HG03159 (cell line): ENCODE measurements around the gene ROPN1L.
A peak's percentile ranks its signal among the peaks of the same experiment; 100 is the strongest.
"Not testable (repeated sequence)": the region's sequence is repeated elsewhere in the genome, so short reads cannot be mapped to it uniquely, and the experiment has no call there.

ENCODE experiments used
- ATAC-seq: cut with Tn5 transposase; IDR thresholded peaks from one replicate; pipeline ENCODE4 v1.9.1; 2021; ENCODE audit warnings: mild to moderate bottlenecking, moderate library complexity; ENCODE audit not compliant: unreplicated experiment

ROPN1L gene

DNA sequence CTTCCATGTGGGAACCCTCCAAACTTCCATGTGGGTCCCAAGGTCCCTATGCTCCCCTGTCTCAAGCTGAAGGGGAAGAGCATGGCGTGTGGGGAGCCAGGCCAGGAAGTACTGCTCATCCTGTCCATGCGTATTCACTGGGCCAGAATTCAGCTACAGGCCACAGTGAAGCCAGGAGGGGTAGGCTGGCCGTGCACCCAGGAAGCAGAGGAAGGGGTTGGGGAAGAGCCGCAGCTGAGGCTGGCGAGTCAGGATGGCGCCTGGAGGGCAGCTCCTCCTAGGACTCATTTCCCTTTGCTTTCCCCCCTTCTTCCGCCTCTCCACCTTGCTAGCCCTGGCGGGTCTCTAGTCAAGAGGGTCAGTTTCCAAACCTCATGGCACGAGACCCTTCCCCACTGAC is 57.4 kb downstream of the ROPN1L start:
- no peak for ATAC-seq

- no peak for ATAC-seq
These were observed 58.1 kb downstream of the ROPN1L start for GRCh38 chr5:10499776-10500175.

GRCh38 chr5:10500669-10501068 is 59.0 kb downstream of the ROPN1L start:
- no peak for ATAC-seq

GRCh38 chr5:10501554-10502075 is 59.9 kb downstream of the ROPN1L start:
- ATAC-seq, result no peak

DNA sequence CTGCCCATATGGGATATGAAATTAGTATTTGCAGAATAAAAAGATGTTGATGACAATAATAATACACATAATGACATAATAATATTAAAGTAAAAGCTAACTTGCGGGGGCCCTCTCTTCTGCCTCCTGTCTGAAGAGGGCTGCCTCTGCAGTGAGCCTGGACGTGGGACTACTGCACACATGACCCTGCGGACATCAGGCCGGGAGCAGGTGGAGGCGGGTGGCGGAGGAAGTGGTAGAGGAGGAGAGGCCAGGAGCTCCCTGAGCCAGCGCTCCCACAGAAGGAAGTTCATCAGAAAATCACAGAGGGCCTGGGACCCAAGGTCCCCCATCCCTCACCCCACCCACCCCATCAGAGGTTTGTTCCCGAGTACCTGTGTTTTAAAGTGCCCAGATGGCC is 60.5 kb downstream of the ROPN1L start:
- ATAC-seq, result no peak

DNA sequence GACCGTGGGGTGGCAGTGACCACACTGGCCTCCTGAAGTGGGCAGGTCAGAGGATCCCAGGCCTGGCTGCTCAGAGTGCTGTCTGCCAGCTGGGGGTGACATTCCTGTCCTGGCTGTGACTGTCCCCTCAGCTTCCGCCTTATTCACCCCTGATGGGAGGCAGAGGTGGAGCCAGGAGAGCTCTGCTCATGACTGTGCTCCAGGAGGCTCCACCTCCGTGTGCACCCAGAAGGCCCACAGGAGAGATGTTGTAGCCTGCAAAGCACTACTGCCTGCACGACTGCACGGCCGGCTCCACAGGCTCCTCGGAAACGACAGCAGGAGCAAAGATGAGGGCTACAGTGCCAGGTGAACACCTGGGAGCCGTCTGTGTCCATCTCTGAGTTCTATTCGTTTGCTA is 60.9 kb downstream of the ROPN1L start:
- ATAC-seq, result no peak

DNA sequence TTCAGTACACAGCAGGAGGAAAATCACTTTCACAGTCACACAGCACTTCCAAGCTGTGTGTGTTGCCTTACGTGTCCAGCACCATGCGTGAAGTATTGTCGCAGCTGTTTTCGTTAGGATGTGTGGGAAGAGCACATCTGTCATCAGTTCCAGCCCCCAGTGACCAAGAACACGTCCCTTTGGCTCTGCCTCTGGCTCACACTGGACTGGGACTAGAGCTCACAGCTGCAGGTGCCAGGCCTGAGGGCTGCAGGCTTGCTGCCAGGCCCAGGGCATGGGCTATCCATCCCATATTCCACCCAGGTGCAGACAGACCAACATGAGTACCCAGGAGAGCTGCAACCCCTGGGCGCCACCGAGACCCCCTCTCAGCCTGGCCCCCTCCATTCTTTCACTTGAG is 61.6 kb downstream of the ROPN1L start:
- no peak for ATAC-seq

GRCh38 chr5:10503997-10504793 is 62.5 kb downstream of the ROPN1L start:
- ATAC-seq, result no peak

- peak; percentile 91 for ATAC-seq
These were observed 63.9 kb downstream of the ROPN1L start for GRCh38 chr5:10505517-10506095.

DNA sequence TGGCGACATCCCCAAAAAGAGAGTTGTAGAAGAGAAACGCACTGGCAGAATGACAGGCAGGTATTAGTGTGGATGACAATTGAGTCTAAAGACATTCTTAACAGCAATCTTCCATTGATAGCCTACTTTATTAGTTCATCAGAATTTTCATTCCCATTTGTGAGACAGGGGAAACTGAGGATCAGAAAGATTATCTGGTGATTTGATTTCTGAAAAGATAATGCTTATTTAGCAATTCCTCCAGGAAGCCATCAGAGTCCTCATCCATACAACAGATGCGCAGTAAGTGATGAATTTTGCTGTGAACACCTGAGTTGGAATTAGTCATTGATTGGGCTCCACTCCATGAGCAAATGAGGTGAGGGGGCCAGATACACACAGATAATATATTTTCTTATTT is 64.9 kb downstream of the ROPN1L start:
- ATAC-seq, result no peak

- no peak for ATAC-seq
These were observed 66.0 kb downstream of the ROPN1L start for GRCh38 chr5:10507575-10508096.

- no peak for ATAC-seq
These were observed 67.9 kb downstream of the ROPN1L start for GRCh38 chr5:10509575-10509974.

DNA sequence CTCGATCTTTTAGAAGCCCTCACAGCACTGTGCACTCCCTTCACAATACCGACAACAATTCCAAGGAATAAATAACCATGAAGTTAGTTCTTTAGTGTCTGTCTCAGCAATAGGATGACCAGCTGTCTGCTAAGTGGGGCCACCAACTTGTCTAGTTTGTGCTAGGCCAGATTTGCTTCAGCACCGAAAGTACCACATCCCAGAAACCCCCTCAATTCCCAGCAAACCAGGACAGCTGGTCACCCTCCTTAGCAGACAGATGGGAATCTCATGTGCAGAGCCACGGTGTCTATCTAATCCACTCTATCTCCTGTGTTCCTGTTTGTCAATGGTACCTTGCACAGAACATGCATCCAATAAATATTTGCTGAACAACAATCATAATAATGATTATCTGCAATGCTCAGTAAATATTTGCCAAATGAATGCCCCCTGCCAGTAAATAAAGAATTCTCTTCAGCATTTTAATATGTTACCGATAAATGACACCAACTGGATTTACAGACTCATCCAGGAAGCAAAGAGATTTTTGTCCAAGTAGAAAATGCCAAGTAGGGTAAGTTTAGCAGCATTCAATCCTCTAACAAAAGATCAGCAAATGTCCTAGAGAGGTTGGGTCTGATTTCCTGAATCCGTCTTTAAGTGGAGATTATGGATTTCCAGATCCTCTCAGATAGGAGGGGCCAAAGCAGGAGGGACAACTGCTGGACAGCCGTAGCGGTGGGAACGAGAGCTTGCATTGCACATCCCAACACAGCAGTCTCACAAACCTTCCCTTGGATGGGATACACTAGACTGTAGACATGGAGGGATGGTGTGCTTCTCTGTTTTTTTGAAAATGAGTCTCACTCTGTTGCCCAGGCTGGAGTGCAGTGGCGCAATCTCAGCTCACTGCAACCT is 70.3 kb downstream of the ROPN1L start:
- ATAC-seq, result no peak

GRCh38 chr5:10513501-10514442 is 72.1 kb downstream of the ROPN1L start:
- no peak for ATAC-seq

DNA sequence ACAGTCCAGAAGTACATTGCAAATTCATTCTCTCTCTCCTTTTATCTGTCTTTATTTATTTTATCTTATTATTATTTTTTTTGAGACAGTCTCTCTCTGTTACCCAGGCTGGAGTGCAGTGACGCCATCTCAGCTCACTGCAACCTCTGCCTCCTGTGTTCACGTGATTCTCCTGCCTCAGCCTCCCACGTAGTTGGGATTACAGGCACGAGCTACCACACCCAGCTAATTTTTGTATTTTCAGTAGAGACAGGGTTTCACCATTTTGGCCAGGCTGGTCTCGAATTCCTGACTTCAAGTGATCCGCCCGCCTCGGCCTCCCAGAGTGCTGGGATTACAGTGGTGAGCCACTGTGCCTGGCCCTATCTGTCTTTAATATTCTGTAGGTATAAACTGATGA is 72.9 kb downstream of the ROPN1L start:
- ATAC-seq, result not testable (repeated sequence)
